ENCODE measurements around the gene CCL14.
A peak's percentile ranks its signal among the peaks of the same experiment; 100 is the strongest.
"Not testable (repeated sequence)": the region's sequence is repeated elsewhere in the genome, so short reads cannot be mapped to it uniquely, and the experiment has no call there.

CCL14 gene

DNA sequence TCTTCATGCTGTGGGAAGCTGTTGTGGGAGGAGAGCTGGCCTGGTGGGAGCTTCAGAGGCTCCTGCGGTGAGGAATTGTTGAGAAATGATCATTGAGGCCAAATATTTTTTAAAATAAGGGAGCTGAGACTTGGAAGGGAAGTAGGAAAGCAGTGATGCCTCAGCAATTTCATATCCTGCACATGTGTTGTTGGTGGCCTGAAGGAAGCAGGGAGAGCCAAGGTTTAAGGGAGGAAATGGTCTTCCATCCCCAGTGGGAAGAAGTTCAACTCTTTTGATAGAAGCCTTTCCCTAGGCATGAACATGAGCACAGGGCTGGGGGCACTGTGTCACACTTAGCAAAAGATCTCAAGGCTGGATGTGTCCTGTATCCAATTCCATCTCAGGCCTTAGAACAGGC is at the start of gene CCL14:
TSS of gene CCL14 (minus strand) at position 87 of the 400 bp plus-strand sequence. CDS start at position 7, 80 bp downstream.
- DNase-seq (ENCODE audit: low spot score), result no peak

GRCh38 chr17:36036235-36036634 is 49.7 kb upstream of the CCL14 start:
- DNase-seq (ENCODE audit: low spot score), result no peak

GRCh38 chr17:36034127-36034526 is 47.6 kb upstream of the CCL14 start:
- DNase-seq (ENCODE audit: low spot score), result no peak

GRCh38 chr17:36030956-36031355 is 44.4 kb upstream of the CCL14 start:
- no peak for DNase-seq (ENCODE audit: low spot score)

GRCh38 chr17:36027761-36028160 is 41.2 kb upstream of the CCL14 start:
- DNase-seq (ENCODE audit: low spot score), result no peak

GRCh38 chr17:36024106-36024869 is 37.8 kb upstream of the CCL14 start:
- DNase-seq (ENCODE audit: low spot score), result no peak

DNA sequence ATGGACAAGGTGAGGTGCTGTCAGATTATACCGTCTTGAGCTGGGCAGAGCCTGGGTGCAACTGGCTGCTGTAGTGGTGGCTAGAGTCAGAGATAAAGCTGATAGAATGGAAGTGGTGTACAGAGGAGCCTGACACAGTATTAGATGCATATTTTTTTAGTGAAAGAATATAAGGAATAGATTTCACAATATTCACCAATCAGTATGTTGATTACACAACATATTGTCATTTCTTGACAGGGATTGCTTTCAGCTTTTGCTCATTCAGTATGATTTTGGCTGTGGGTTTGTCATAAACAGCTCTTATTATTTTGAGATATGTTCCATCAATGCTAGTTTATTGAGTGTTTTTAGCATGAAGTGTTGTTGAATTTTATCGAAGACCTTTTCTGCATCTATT is 32.9 kb upstream of the CCL14 start:
- DNase-seq (ENCODE audit: low spot score), result no peak

DNA sequence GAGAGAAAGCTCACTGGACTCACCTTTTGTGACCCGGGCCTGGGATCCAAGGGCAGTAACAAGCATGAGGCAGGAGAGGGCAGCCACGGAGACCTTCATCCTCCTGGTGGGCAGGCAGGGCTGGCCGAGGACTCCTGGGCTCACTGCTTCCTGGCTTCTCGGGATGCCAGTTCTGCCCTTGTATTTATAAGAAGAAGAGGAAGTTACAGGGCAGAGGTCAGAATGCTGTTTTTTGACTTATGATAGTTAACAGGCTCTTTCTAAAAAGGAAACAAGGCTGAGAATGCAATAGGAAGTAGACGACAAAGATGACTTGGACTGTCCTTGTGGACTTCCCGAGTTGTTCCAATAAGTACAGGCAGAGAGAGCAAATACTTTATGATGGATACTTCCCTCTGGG is 31.3 kb upstream of the CCL14 start, which contains the start of gene CCL23:
TSS of gene CCL23 (minus strand) at position 174 of the 400 bp plus-strand sequence. CDS start at position 99, 75 bp downstream.
- no peak for DNase-seq (ENCODE audit: low spot score)

GRCh38 chr17:36016555-36016954 is 30.0 kb upstream of the CCL14 start:
- no peak for DNase-seq (ENCODE audit: low spot score)

DNA sequence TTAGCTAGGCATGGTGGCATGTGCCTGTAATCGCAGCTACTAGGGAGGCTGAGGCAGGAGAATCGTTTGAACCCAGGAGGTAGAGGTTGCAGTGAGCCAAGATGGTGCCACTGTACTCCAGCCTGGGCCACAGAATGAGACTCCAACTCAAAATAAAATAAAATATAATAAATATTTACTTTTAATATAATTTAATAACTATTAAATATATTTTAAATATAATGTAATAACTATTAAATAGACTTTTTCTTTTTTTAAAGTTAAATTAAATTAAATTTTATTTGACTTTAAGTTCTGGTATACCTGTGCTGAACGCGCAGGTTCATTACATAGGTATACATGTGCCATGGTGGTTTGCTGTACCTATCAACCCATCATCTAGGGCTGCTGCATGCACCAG is 29.4 kb upstream of the CCL14 start:
- not testable (repeated sequence) for DNase-seq (ENCODE audit: low spot score)

- no peak for DNase-seq (ENCODE audit: low spot score)
Measured at GRCh38 chr17:36014946-36015345, 28.4 kb upstream of the CCL14 start.

- DNase-seq (ENCODE audit: low spot score), result no peak
Measured at GRCh38 chr17:36011201-36011600, 24.7 kb upstream of the CCL14 start.

GRCh38 chr17:36008998-36009665 is 22.6 kb upstream of the CCL14 start:
- DNase-seq (ENCODE audit: low spot score), result no peak

- no peak for DNase-seq (ENCODE audit: low spot score)
Measured at GRCh38 chr17:36004594-36005108, 18.1 kb upstream of the CCL14 start.

- DNase-seq (ENCODE audit: low spot score), result no peak
Measured at GRCh38 chr17:36002631-36003030, 16.1 kb upstream of the CCL14 start.

- DNase-seq (ENCODE audit: low spot score), result no peak
Measured at GRCh38 chr17:36001862-36002603, 15.5 kb upstream of the CCL14 start.

DNA sequence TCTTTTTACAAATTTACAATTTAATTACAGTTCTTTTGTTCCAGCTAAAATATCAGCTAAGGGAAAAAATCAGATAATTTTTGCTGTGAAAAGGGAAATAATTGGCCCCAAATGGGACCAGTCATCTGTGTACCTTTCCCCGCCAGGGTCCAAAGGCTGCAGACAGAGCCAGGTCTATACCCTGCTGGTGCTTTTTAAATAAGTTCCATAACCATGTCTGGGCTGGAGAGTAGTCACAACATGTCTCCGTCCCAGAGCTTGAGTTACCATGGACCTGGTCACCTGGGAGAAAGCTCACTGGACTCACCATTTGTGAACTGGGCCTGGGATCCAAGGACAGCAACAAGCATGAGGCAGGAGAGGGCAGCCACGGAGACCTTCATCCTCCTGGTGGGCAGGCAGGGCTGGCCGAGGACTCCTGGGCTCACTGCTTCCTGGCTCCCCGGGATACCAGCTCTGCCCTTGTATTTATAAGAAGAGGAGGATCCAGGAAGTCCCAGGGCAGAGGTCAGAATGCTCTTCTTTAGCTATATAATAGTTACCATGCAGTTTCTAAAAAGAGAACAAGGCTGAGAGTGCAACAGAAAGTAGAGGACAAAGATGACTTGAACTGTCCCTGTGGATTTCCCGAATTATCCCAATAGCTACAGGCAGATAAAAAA is 14.7 kb upstream of the CCL14 start, which contains the start of gene CCL15:
TSS of gene CCL15 (minus strand) at position 444 of the 662 bp plus-strand sequence. CDS start at position 383, 61 bp downstream.
- peak; percentile 25 for DNase-seq (ENCODE audit: low spot score)

GRCh38 chr17:36000732-36001109 is 14.2 kb upstream of the CCL14 start:
- no peak for DNase-seq (ENCODE audit: low spot score)

DNA sequence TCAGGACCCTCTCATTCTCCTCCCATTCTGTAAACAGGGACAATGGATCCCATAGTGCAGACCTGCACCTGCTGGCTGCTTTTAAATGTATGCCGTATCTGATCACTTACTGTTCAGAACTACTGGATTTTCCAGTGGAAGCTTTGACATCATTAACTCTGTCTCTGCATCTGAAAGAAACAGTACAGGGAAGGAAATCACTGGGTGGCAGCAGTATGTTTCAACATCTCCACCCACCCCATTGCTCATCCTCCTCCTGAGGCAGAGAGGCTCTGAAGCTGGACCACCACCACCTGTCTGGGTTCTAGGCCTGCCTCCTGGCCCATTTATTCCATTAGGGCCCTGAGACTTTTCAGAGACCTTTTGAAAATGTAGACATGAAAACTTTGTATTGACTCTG is 12.2 kb upstream of the CCL14 start:
- no peak for DNase-seq (ENCODE audit: low spot score)

GRCh38 chr17:35998018-35998545 is 11.6 kb upstream of the CCL14 start:
- no peak for DNase-seq (ENCODE audit: low spot score)

- not testable (repeated sequence) for DNase-seq (ENCODE audit: low spot score)
Measured at GRCh38 chr17:35995346-35995745, 8.8 kb upstream of the CCL14 start.

GRCh38 chr17:35991075-35991474 is 4.5 kb upstream of the CCL14 start:
- no peak for DNase-seq (ENCODE audit: low spot score)

All from D341Med (cell line).